Activated naive CD8-positive, alpha-beta T cell treated with anti-CD3 and anti-CD28 coated beads, Interleukin-2, amount 10 ng/mL, durations not matched to agents 7 days and 5 days (primary cell): ENCODE results near the gene CD4. TPM values are rescaled to one million over a fixed set of nuclear protein-coding genes. Genes with fewer than 3 reads are reported as not detected.
A peak's percentile ranks its signal among the peaks of the same experiment; 100 is the strongest.

Experiments
- ATAC-seq: fragments of 150-1000 bp; cut with Tn5 transposase; one replicate; pipeline ENCODE4 v1.10.0; 2021; ENCODE audit warnings: low read depth, moderate library complexity
- POLR2A ChIA-PET: fragments of 350-600 bp; sonication (Branson Sonifier 250); formaldehyde crosslinking; loops from one replicate; lab custom pipeline; 2021; ENCODE audit warnings: antibody characterized with exemption; lab: Charles Lee
- DNase-seq: peaks from one replicate; pipeline ENCODE4 v3.0.0; 2021
- H3K27ac Mint-ChIP-seq: one replicate; pipeline ENCODE4 v1.8.0; 2022; ENCODE audit warnings: mild to moderate bottlenecking, mixed read lengths
- H3K27me3 Mint-ChIP-seq: one replicate; pipeline ENCODE4 v1.8.0; 2022; ENCODE audit warnings: mild to moderate bottlenecking, moderate library complexity, mixed read lengths
- H3K36me3 Mint-ChIP-seq: one replicate; pipeline ENCODE4 v1.8.0; 2021; ENCODE audit warnings: mild to moderate bottlenecking, mixed read lengths
- H3K4me1 Mint-ChIP-seq: one replicate; pipeline ENCODE4 v1.8.0; 2021; ENCODE audit warnings: mixed read lengths
- H3K4me3 Mint-ChIP-seq: one replicate; pipeline ENCODE4 v1.8.0; 2022; ENCODE audit warnings: mild to moderate bottlenecking, moderate library complexity, mixed read lengths
- H3K9me3 Mint-ChIP-seq: one replicate; pipeline ENCODE4 v1.8.0; 2021; ENCODE audit warnings: mixed read lengths
- total RNA-seq, 2 experiments: library from RNA; stranded (reverse); gene quantifications; one replicate each; pipeline ENCODE4 v1.2.3, GENCODE V29; 2021

The CD4 gene
- total RNA-seq, 2 experiments from 2014 or later: 2.6 to 3.0 TPM

DNA sequence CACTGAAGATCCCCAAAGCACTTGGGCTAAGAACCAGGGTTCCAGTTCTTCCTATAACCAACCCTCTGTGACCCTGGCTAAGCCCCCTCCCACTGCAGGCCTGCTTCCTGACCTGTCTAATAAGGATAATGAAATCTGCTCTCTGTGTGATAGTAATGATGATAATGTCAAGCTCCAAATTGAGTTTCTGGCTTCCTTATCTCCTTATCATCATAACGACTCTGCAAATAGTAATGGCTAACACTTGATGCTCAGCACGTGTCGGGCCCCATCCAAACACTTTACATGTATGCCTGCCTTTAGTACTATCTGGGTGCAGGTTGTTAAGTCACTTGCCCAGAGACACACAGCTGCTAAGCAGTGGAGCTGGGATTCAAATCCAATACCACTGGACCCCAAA, 27.3 kb downstream of the CD4 start:
- no peak for DNase-seq
- no peaks in the 10 kb centered on the region for H3K9me3 Mint-ChIP-seq
- H3K27ac Mint-ChIP-seq: no peak overlapping the region
- no peak overlapping the region for H3K4me3 Mint-ChIP-seq
- H3K27me3 Mint-ChIP-seq: peaks cover 31% of the 10 kb centered on the region
- ATAC-seq: no peak
- POLR2A ChIA-PET: interaction anchor here (0.6 kb wide), 1 partner anchor 38 kb away, joined by 3 read pairs; no protein-coding TSS in a partner anchor
- H3K4me1 Mint-ChIP-seq: peaks cover 7% of the 10 kb centered on the region
- H3K36me3 Mint-ChIP-seq: no peaks in the 10 kb centered on the region

- Mint-ChIP-seq H3K36me3 (no peaks in the 10 kb centered on the region), H3K4me3 (no peak overlapping the region), H3K9me3 (no peaks in the 10 kb centered on the region), H3K27me3 (peaks cover 33% of the 10 kb centered on the region), H3K27ac (no peak overlapping the region), H3K4me1 (peaks cover 10% of the 10 kb centered on the region)
- DNase-seq (no peak), ATAC-seq (no peak)
- POLR2A ChIA-PET: no interaction called here
These were observed 27.8 kb downstream of the CD4 start for GRCh38 chr12:6817098-6817497.

DNA sequence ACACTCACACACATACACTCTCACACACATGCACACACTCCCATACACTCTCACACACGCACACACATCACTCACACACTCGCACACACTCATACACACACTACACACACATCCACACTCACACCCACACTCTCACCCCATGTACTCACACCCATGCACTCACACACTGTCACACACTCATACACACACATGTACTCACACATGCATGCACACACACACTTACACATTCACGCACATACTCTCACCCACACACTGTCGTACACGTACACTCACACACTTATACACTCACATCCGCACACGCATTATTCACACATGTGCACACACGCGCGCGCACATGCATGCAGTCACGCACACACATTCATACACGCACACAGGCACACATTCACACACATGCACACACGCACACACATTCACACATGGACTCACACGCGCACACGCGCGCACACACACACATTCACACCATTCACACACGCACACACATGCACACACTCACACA, 28.4 kb downstream of the CD4 start:
- Mint-ChIP-seq H3K4me1 (peaks cover 10% of the 10 kb centered on the region), H3K4me3 (no peak overlapping the region), H3K36me3 (no peaks in the 10 kb centered on the region), H3K27me3 (peaks cover 37% of the 10 kb centered on the region), H3K27ac (peak overlapping the region; percentile 0), H3K9me3 (no peaks in the 10 kb centered on the region)
- DNase-seq (no peak), ATAC-seq (no peak)
- POLR2A ChIA-PET: no interaction called here

GRCh38 chr12:6818222-6818621, 28.9 kb downstream of the CD4 start:
- POLR2A ChIA-PET: no interaction called here
- Mint-ChIP-seq H3K27me3 (peaks cover 42% of the 10 kb centered on the region), H3K9me3 (no peaks in the 10 kb centered on the region), H3K27ac (no peak overlapping the region), H3K36me3 (no peaks in the 10 kb centered on the region), H3K4me3 (no peak overlapping the region), H3K4me1 (peaks cover 10% of the 10 kb centered on the region)
- ATAC-seq (no peak), DNase-seq (no peak)

DNA sequence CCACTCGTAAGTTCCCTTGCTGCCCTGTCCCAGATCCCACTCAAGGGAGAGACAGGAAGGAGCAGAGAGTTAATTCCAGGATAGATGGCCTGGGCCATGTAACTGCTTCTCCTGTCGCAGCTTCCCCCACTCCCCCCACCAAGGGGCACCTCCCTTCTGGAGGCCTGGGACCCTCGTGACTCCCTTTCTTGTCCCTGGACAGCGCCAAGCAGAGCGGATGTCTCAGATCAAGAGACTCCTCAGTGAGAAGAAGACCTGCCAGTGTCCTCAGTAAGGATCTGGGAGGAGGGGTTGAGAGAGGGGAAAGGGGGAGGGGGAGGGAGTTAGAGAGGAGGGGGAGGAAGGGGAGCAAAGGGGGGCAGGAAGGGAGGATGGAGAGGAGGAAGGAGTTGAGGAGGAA, 29.3 kb downstream of the CD4 start:
- no peaks in the 10 kb centered on the region for H3K9me3 Mint-ChIP-seq
- peaks cover 10% of the 10 kb centered on the region for H3K4me1 Mint-ChIP-seq
- no peak overlapping the region for H3K27ac Mint-ChIP-seq
- ATAC-seq: no peak
- DNase-seq: no peak
- H3K27me3 Mint-ChIP-seq: peaks cover 40% of the 10 kb centered on the region
- H3K4me3 Mint-ChIP-seq: no peak overlapping the region
- POLR2A ChIA-PET: no interaction called here
- H3K36me3 Mint-ChIP-seq: no peaks in the 10 kb centered on the region

GRCh38 chr12:6819106-6820030, 30.0 kb downstream of the CD4 start:
- ATAC-seq (no peak), DNase-seq (no peak)
- no peaks in the 10 kb centered on the region for H3K9me3 Mint-ChIP-seq
- H3K27ac Mint-ChIP-seq: no peak overlapping the region
- H3K4me3 Mint-ChIP-seq: no peak overlapping the region
- H3K27me3 Mint-ChIP-seq: peaks cover 35% of the 10 kb centered on the region
- POLR2A ChIA-PET: interaction anchor here (0.8 to 1.0 kb wide), 2 partner anchors 28 to 66 kb away, joined by 3 read pairs; partner anchors contain the start of gene MLF2
- no peaks in the 10 kb centered on the region for H3K36me3 Mint-ChIP-seq
- peaks cover 10% of the 10 kb centered on the region for H3K4me1 Mint-ChIP-seq

GRCh38 chr12:6820166-6820565, 30.8 kb downstream of the CD4 start:
- H3K27me3 Mint-ChIP-seq: peaks cover 38% of the 10 kb centered on the region
- no peak overlapping the region for H3K4me3 Mint-ChIP-seq
- no peak overlapping the region for H3K27ac Mint-ChIP-seq
- H3K9me3 Mint-ChIP-seq: no peaks in the 10 kb centered on the region
- DNase-seq: no peak
- H3K4me1 Mint-ChIP-seq: peaks cover 10% of the 10 kb centered on the region
- ATAC-seq: no peak
- H3K36me3 Mint-ChIP-seq: no peaks in the 10 kb centered on the region
- POLR2A ChIA-PET: interaction anchor here (0.6 to 1.0 kb wide), 3 partner anchors 28 to 324 kb away, joined by 3 read pairs; partner anchors contain the start of gene MLF2

DNA sequence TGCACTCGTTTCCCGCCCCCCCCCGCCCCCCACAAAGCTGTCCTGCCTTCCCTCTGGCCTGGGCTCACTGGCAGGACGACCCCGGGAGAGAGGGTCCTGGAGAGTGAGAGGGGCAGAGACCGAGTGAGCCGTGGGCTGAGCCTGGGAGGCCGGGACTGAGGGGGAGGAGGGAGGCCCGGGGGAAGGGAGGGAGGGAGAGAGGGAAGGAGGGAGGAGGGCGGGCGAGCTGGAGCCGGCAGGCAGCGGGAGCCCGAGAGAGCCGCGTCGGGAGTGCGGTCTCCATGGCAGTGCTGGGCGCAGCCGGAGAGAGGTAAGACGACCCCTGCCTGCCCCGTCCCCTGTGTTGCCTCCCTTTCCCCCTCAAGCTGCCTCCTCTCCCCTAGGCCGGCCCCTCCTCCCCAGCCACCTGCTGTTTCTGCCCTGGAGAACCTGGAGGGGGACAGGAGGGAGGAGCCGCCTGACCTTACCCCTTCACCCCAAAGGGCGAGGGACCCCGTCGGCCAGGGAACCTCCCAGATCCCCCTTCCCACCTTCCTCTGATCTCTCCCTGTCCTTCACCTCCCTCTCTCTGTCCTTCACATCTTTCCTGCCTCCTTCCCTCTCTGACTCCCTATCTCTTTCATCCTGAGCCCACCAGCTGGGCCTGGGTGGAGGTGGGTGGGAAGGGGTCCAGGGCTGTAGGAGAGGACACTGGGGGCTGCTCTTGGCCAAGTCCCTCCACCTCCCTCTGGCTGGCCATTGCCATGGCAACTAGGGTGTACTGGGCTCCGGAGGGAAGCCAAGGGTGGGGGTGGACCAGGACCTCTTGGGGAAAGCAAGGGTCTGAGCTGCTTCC, 32.5 kb downstream of the CD4 start, which contains the start of gene GPR162:
Gene GPR162, plus strand, starts transcription at position 231 of the 835 bp plus-strand sequence. CDS start 2,078 bp downstream, outside the sequence.
- Mint-ChIP-seq H3K27me3 (peaks cover 53% of the 10 kb centered on the region), H3K4me3 (peak within 1 kb of the TSS; percentile 64), H3K36me3 (no peaks in the 10 kb centered on the region), H3K9me3 (no peaks in the 10 kb centered on the region), H3K27ac (peak within 1 kb of the TSS; percentile 66), H3K4me1 (peaks cover 13% of the 10 kb centered on the region)
- POLR2A ChIA-PET: interaction anchor here (0.6 to 1.4 kb wide), 3 partner anchors 13 to 351 kb away, joined by 3 to 5 read pairs (median 4); partner anchors contain the start of genes MLF2 and VAMP1
- ATAC-seq: no peak
- DNase-seq: peak; percentile 35

- no peaks in the 10 kb centered on the region for H3K9me3 Mint-ChIP-seq
- peaks cover 61% of the 10 kb centered on the region for H3K27me3 Mint-ChIP-seq
- no peak overlapping the region for H3K4me3 Mint-ChIP-seq
- ATAC-seq: no peak
- no peak overlapping the region for H3K27ac Mint-ChIP-seq
- no peak for DNase-seq
- peaks cover 17% of the 10 kb centered on the region for H3K4me1 Mint-ChIP-seq
- H3K36me3 Mint-ChIP-seq: no peaks in the 10 kb centered on the region
- POLR2A ChIA-PET: interaction anchor here (0.6 to 1.4 kb wide), 3 partner anchors 12 to 352 kb away, joined by 3 to 4 read pairs (median 3); partner anchors contain the start of gene VAMP1
These were observed 33.3 kb downstream of the CD4 start for GRCh38 chr12:6822426-6823135.

DNA sequence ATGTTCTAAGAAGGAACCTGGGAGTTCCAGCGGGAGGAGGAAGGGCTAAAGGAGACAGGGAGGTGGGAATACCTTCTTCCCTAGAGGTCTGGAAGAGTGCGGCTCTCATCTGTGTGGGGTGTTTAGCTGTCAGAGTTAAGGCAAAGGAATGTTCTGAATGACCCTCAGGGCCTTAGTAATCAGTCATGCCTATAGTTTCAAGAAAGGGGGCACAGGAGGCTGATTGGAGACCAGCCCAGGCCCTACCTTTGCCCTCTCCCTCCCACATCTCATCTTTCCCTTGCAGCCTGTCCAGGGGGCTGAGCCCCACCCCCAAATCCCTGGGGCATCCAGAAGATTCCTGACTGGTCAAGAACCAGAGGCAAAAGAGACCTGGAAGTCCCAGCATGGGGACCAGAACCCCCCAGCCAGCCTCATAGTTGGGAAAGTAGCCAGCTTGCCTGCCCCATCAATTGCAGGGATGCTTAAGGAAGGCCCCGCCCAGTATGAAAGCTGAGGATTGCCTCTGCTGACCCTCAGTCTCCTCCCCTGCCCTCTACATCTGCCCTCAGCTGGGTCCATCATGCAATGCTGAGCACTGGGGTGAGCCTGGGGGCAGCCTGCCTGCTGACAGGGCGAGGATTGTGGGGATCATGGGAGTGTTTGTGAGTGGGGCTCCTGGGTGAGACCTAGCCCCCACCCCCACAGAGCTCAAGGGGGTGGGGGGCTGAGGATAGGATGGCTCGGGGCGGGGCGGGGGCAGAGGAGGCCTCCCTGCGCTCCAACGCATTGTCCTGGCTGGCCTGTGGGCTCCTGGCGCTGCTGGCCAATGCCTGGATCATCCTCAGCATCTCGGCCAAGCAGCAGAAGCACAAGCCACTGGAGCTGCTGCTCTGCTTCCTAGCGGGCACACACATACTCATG, 34.1 kb downstream of the CD4 start:
- Mint-ChIP-seq H3K4me1 (peaks cover 20% of the 10 kb centered on the region), H3K27me3 (peaks cover 62% of the 10 kb centered on the region), H3K9me3 (no peaks in the 10 kb centered on the region), H3K27ac (no peak overlapping the region), H3K4me3 (no peak overlapping the region), H3K36me3 (no peaks in the 10 kb centered on the region)
- peak; percentile 31 for DNase-seq
- POLR2A ChIA-PET: interaction anchor here (0.6 to 1.4 kb wide), 3 partner anchors 16 to 353 kb away, joined by 3 read pairs; partner anchors contain the start of gene VAMP1
- ATAC-seq: no peak

- POLR2A ChIA-PET: interaction anchor here (0.9 kb wide), 1 partner anchor 15 kb away, joined by 3 read pairs; no protein-coding TSS in a partner anchor
- Mint-ChIP-seq H3K4me3 (no peak overlapping the region), H3K36me3 (no peaks in the 10 kb centered on the region), H3K9me3 (no peaks in the 10 kb centered on the region), H3K27me3 (peaks cover 67% of the 10 kb centered on the region), H3K27ac (no peak overlapping the region), H3K4me1 (peaks cover 25% of the 10 kb centered on the region)
- no peak for ATAC-seq
- no peak for DNase-seq
These were observed 34.9 kb downstream of the CD4 start for GRCh38 chr12:6824085-6824775.
